Esophagus muscularis mucosa (tissue), 3 donors: ENCODE measurements around the gene RNASEL.

Source experiments
- CTCF ChIP-seq, 3 experiments: fragments of 200-600 bp in 2 of 3; fragments of 450-650 bp in 1 of 3; sonication (generic) in 2 of 3; IDR thresholded peaks; one replicate each; pipeline ENCODE4 v1.5.1; 2017 to 2019; ENCODE audit warnings: antibody characterized with exemption in 3 of 3, mild to moderate bottlenecking in 2 of 3, moderate library complexity in 1 of 3
- POLR2A ChIP-seq: fragments of 450-650 bp; IDR thresholded peaks from one replicate; pipeline ENCODE4 v1.6.1; 2017; ENCODE audit warnings: antibody characterized with exemption, moderate library complexity, mild to moderate bottlenecking, low read depth

- TF ChIP-seq POLR2A (no peak), CTCF (IDR thresholded peaks at IDR 0.05) (no peak)
Observed at GRCh38 chr1:182635871-182636270, 46.8 kb upstream of the RNASEL start.
